Activated CD4-positive, alpha-beta T cell treated with anti-CD3 and anti-CD28 coated beads, Interleukin-2, amount 50 U/mL, for 16 hours (primary cell): ENCODE results near the gene CAMK2G.
"Not testable (repeated sequence)": the region's sequence is repeated elsewhere in the genome, so short reads cannot be mapped to it uniquely, and the experiment has no call there.

Source experiments
- DNase-seq: peaks from one replicate; pipeline ENCODE4 v3.0.0-alpha.2; 2020

CAMK2G gene

DNA sequence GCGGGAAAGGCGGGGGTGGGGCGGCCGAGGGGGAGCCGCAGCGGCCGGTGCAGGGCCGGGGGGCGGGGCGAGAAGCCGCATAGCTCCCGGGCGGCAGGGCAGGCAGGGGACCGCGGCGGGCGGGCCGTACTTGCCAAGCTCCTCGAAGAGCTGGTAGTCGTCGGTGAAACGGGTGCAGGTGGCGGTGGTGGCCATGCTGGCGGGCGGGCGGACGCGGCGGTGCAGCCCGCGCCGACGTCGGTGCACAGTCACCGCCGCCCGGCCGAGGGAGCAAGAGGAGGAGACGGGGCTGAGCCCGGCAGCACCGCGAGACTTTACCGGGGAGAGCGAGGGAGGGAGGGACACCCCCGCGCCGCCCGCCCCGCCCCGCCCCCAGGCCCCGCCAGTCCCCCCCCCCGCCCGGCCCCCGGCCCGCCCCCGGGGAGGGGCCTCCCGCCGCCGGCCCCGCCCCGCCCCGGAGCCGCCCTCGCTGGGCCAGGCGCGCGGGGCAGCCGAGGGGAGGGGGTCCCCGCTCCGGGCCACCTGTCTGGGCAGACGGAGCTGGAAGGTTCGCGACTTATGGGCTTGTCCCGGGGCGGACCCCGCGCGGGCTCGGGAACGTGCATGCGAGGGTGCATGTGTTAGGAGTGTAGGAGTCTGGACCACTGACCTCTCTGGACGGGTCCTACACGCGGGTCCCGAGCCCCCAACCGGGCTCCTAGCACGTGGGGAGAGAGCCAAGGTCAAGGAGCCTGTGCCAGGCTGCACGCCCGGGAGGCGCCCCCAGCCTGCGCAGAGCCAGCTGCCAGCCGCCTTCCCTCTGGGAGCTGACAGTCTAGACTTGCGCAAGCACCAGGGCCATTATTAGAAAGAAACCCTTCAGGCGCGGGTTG lies at the start of gene CAMK2G:
CAMK2G (minus strand) TSS at position 289 of the 872 bp plus-strand sequence; CDS start at position 195, 94 bp downstream.
- peak; percentile 89 for DNase-seq

DNA sequence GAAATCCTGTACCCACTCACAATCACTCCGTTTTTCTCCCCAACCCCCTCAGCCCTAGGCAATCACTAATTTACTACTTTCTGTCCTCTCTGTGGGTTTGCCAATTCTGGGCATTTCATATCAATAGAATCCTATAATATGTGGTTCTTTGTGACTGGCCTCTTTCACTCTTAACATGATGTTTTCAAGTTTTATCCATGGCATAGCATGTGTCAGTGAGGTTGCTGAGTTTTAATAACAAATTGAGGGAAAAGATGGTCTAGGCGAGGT lies 48.4 kb upstream of the CAMK2G start:
- DNase-seq: peak; percentile 26

DNA sequence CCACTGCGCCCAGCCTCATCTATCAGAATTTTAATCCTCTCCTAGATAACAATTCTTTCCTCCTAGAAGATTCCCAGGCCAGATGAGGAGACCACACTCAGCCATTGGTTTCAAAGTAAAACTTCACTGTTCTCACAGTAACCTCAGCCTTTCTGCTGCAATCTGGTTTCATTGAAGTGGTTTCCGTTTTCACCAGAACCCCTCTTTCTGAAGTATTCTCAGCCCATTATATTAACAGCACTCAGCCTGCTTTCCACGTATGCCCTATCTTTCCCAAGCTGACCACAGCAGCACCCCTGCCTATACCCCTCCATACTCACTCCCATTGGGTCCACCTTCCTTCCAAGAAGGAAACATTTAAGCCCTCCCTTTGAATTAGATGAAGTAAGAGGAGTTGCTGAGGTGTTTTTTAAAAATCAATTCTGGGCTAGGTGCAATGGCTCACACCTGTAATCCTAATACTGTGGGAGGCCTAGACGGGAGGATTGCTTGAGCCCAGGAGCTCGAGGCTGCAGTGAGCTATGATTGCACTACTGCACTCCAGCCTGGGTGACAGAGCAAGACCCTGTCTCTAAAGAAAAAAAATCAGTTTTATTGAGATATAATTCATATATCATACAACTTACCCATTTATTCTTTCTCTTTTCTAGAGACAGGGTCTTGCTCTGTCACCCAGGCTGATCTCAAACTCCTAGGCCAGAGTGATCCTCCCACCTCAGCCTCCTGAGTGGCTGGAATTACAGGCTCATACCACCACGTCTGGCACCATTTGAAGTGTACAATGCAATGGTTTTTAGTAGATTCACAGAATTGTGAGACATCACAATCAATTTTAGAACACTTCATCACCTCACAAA lies 47.9 kb upstream of the CAMK2G start:
- peak; percentile 69 for DNase-seq

DNA sequence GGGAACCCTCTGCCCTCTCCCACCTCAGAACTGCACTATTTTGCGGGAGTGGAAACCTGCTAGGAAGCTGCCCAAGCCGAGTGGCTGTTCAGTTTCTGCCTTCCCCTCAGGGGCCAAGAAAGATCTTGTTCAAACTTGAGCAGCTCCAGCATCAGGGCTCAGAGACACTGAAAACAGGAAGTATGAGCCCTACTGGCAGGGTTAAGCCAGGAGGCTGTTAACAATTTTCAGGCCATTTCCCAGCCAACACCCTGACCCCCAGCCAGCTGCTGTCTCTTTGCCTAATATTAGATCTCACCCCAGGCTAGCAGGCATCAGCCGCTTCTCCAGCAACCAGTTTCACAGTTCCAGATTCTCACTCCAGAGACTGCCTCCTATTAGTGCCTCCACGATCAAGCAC lies 45.7 kb upstream of the CAMK2G start:
- DNase-seq: no peak

DNA sequence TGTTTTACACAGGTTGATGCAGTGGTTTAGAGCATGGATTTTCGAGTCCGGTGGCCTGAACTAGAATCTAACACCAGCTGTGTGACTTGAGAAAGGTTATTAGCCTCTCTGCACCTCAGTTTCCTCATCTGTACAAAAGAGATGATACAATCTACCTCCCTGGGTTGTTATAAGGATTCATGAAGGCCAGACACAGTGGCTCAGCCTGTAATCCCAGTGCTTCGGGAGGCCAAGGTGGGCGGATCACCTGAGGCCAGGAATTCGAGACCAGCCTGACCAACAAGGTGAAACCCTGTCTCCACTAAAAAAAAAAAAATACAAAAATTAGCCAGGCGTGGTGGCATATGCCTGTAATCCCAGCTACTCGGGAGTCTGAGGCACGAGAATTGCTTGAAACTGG lies 45.1 kb upstream of the CAMK2G start:
- DNase-seq: not testable (repeated sequence)

DNA sequence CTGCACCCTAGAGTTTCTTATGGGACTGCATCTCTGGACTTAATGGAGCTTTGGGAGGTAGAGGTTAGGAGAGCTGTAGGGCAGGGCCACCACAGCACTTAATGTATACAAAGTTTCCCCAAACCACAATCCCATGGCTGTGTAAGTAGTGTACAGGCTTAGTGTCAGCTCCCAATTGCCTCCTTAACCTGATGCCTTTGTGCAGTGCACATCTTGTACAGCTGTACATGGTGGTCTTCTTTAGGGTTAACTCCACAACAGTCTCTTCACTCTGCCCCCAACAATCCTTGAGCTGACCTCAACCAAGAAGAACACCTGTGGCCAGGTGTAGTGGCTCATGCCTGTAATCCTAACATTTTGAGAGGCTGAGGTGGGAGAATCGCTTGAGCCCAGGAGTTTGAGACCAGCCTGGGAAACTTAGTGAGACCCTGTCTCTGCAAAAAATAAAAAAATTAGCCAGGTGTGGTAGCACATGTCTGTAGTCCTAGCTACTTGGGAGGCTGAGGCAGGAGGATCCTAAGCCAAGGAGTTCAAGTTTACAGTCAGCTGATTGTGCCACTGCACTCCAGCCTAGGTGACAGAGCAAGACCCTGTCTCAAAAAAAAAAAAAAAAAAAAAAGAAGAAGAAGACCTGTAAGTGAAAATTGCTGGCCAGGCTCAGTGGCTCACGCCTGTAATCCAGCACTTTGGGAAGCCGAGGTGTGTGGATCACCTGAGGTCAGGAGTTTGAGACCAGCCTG lies 43.4 kb upstream of the CAMK2G start:
- no peak for DNase-seq

DNA sequence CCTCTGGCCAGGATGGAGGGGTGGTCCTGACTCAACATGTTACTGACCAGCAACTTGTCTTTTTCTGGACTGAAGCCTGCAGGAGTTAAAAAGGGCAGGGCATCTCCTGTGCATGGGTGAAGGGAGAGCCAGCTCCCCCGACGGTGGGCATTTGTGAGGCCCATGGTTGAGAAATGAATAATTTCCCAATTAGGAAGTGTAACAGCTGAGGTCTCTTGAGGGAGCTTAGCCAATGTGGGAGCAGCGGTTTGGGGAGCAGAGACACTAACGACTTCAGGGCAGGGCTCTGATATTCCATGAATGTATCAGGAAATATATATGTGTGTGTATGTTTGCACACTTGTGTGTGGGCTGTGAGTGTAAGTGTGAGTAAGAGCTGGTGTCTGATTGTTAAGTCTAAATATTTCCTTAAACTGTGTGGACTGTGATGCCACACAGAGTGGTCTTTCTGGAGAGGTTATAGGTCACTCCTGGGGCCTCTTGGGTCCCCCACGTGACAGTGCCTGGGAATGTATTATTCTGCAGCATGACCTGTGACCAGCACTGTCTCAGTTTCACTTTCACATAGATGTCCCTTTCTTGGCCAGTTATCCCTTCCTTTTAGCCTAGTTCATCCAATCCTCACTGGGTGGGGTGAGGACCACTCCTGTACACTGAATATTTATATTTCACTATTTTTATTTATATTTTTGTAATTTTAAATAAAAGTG lies 42.6 kb upstream of the CAMK2G start:
- DNase-seq: no peak

DNA sequence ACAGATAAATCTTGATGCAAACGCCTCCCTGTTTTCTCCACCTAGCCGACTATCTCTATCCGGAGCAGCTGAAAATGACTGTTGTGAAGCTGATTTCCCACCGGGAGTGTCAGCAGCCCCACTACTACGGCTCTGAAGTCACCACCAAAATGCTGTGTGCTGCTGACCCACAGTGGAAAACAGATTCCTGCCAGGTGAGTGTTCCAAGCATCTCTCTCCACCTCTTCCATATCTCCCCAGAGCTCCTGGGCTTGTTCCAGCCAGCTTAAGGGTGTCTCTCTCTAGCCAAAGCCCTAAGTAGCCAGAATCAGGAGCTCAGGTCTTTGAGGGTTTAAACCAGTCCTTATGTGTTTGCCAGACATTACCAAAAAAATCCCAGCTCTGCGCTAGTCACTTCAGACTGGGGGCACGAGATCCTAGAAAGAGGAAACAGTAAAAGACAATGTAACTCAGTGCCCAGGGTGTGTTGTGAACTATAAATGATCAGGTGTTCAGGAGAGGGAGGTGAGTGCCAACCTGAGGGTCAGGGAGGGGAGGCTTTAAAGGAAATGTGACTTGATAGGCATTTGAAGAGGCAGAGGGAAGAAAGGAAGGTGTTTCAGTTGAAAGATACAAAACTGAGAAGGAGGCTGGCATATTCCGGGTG lies 41.0 kb upstream of the CAMK2G start:
- no peak for DNase-seq

DNA sequence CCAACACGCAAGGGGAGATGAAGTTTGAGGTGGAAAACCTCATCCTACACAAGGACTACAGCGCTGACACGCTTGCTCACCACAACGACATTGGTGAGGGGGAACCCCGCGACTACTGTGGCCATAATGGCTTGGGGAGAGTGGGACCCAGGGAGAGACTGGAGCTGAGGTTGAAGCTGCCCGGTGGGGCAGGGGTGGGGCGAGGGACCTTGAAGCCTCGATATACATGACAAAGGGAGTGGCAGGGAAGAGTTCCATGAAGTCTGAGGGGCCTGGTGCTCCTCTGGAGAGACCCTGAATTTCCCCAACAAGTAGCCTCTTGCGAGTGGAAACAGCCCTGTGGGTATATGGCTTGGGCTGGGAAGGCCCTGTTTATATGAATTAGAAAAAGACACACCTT lies 39.7 kb upstream of the CAMK2G start:
- no peak for DNase-seq

DNA sequence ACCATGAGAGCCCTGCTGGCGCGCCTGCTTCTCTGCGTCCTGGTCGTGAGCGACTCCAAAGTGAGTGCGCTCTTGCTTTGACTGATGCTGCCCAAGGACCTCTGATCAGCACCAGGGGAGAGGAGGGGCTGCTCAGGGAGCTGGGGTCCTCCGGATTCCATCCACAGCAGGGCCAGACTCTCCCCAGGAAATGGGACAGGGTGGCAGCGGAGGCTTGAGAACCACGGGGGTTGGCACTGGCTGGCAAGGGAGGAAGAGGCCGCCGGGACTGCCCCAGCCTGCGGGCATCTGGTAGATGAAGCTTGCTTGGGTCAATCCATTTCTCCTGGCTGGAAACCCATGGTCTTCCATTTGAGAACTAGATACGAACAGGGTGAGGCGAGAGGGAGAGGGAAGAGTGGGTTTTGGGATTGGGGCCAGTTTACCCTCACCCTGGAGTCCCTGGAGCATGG lies 37.2 kb upstream of the CAMK2G start:
- peak; percentile 55 for DNase-seq

DNA sequence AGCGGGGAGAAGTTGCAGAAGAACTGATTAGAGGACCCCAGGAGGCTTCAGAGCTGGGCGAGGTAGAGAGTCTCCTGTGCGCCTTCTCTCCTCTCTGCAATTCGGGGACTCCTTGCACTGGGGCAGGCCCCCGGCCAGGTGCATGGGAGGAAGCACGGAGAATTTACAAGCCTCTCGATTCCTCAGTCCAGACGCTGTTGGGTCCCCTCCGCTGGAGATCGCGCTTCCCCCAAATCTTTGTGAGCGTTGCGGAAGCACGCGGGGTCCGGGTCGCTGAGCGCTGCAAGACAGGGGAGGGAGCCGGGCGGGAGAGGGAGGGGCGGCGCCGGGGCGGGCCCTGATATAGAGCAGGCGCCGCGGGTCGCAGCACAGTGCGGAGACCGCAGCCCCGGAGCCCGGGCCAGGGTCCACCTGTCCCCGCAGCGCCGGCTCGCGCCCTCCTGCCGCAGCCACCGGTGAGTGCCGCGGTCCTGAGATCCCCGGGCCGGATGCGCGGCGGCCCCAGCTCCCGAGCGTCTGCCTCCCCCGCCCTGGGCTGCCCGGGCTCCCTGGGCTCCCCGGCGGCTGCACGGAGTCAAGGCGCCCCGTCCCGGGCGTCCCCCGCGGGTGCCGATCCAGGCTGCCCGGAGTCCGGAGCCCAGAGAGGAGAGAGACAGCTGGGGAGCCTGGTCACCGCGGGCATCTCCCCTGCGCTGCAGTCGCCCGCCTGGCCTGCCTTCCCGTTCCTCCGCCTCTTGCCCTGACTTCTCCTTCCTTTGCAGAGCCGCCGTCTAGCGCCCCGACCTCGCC lies 36.6 kb upstream of the CAMK2G start, which contains the start of gene PLAU:
PLAU (plus strand) TSS at position 369 of the 789 bp plus-strand sequence. CDS start 424 bp downstream, outside the sequence.
- DNase-seq: peak; percentile 34

DNA sequence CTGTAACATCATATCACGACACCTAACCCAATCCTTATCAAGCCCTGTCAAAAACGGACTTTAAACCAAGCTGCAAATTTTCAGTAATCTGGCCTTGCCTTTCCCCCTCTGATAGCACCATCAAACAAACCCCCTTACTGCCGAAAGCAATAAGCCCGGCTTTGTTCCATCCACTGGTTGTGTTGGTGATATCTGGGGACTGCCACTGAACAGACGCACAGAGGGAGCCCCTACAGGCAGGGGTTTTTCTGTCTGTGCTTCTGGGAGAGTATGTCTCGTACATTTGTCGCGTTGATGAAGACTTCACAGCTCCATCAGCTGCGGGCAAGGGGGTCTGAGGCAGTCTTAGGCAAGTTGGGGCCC lies 36.0 kb upstream of the CAMK2G start:
- peak; percentile 21 for DNase-seq

DNA sequence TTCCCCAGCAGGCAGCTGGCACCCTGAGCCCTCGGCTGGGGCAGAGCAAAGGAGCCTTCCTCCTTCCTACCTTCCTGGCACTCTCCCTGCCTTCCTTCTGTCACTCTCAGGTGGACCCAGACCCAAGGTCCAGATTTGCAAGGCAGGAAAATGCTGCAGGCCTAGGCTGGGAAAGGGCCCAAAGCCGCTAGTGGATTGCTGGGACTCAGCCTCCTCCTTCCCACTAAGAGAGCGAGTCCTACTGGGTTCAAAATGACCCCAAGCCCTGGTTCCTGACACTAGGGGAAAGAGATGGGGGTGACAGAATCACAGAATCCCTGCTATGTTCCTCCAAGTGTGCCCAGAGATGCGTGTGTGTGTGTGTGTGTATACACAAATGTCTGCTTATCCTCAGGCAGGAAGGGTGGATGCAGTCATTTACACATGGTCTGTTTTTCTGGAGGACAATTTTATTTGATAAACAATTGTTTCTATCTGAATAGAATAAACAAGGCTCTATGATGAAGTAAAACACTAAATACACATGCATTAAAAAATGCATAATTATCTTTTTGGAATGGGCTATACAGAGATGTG lies 35.3 kb upstream of the CAMK2G start:
- DNase-seq: no peak

DNA sequence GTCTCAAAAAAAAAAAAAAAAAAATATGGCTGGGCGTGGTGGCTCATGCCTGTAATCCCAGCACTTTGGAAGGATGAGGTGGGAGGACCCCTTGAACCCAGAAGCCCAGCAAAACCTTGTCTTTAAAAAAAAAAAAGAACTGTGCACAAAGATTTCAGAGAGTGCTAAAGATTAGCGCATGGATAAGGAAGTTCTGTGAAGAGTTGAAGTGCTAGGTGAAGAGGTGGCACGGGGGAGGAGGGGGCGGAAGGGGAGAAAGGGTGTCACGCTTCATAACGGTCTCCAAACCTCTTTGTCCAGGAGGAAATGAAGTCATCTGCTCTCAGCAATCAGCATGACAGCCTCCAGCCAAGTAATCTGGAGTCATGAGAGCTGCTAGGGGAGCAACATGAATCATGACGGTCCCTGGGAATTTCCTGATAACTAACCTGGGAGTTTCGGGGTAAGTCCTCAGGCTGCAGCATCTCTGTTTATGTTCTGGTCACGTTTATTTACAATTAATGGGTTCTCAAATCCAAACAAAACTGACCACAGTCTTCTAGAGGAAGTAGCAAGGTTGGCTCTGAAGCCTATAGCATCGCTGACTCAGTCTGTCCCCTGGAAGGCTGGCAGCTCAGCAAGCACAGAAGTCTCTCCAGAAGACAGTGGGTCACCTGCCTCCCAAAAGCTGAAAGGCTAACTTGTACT lies 34.6 kb upstream of the CAMK2G start:
- DNase-seq: peak; percentile 89

DNA sequence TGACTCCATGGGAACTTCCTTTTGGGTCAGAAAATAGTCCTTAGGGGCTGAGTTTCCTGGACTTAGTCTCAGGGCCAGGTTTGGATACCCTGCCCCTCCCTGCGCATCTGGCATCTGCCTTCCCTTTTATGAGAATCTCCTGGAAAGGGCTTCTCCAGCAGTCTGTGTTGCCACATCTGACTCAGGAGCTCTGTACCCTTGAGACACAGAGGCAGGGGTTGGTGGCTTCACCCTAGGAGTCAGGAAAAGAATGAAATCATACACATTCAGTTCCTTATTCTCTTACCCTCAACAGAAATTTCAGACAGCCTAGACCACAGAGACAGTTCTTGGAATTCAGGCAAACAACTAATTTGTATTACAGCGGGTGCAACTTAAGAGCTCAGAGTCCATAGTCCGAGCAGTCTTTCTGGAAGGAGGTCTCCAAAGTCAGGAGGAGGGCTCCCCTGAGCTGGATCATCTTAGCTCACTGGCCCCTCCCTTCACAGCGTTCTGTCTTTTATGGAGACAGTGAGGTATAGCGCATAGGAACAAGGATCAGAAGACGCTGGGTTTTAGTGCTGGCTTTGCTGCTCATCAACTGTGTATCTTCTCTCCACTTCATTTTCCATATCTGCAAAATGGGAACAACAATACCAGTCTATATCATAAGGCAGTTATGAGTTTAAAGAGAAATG lies 33.6 kb upstream of the CAMK2G start:
- peak; percentile 19 for DNase-seq

DNA sequence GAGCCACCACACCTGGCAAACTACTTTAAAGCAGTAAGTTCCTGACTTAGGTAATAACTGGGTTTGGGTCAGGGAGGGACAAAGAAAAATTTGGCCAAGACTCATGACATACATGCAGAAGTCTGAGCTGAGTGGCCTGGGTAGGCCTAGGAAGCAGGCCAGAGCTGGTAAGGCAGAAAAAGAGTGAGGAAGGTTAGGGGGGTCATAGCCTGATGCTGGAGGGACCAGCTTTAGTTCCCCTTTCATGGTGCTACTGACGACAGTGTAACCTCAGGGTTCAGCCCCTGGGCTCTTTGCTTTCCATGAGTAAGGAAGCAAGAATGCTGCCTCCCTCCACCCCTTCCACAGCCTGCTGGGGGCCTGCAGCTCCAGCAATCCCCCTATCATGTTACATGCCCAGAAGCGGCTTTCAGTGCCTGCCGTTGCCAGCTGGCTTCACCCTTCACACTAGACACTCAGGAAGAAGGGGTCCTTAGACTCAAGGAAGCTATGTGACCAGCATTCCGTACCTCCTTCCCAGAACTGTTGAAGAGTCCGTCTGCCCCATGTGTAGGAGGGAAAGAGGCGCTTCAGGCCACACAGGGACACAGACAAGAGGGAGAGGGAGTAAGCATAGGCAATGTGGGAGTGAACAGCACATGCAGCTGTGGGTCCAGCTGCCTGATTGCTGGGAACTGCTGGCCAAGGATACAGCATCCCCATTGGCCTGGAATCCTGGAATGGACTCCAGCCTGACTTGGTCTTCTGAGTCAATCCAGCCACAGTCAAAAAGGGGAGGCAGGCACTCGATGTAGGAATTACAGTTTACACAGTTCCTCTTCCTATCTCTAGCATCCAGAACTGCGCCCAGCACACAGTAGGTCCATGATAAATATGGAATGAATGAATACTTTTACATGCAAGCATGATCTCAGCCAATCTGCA lies 32.4 kb upstream of the CAMK2G start:
- DNase-seq: no peak

DNA sequence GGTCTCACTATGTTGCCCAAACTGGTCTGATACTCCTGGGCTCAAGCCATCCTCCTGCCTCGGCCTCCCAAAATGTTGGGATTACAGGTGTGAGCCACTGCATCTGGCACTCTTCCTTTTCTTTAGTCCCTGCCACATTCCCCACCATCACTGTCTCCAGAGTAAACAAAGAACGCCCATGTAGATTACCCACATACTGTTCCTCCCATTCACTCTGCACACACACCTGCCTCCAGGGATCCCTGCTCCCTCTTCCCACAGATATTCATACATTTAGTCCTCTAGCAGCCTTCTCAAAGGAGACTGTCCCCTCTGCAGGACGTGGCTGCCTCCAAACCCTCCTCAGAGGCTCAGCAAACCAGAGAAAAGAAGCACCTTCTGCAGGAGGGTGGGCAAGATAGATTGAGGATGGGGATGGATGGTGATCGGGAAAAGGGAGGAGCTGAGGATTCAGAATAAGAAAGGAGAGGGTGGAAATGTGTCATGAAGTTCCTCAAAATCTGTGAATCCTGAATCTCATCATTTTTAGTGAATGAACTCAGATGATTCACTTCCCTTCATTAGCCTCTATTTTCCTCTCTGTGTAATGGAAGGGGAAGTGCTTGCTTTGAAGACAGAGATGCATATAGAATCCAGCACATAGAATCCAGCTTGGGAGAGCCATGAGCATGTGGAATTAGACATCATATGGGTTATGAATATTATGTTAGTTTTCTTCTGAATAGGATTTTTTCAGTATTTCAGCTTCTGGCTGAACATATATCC lies 31.1 kb upstream of the CAMK2G start:
- DNase-seq: no peak

DNA sequence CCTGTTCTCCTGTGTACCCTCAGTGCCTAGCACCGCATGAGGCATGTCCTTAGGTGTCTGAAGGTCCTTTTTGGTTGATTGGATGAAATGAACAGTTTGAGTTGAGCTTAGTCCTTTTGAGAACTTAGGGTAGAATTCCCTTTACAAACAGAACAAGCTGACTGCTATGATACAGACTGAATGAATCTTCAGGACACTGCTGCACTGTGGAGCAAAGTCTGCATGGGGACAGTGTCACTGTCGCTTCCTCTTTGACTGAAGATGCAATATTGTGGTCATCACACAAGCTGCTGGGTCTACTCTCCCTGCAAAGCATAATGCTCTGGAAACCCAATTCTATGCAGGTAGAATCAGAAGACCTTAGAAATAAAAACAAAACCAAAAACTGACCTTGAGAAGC lies 28.0 kb upstream of the CAMK2G start:
- no peak for DNase-seq
